ENCODE data around the gene MRPL14.

- TF ChIP-seq CREB5 (CRISPR knock-in tag; IDR thresholded peaks at IDR 0.05; ENCODE audit: low read depth) (no peak), ARNTL (CRISPR knock-in tag; IDR thresholded peaks at IDR 0.05; ENCODE audit: borderline replicate concordance, low read depth) (no peak), RARB (CRISPR knock-in tag; IDR thresholded peaks at IDR 0.05) (no peak), GLIS3 (CRISPR knock-in tag; IDR thresholded peaks at IDR 0.05) (no peak), TSHZ2 (CRISPR knock-in tag; IDR thresholded peaks at IDR 0.05) (no peak), PATZ1 (CRISPR knock-in tag; IDR thresholded peaks at IDR 0.05; ENCODE audit: borderline replicate concordance) (no peak), ZC3H10 (CRISPR knock-in tag; IDR thresholded peaks at IDR 0.05) (no peak)
Observed at GRCh38 chr6:44158770-44159228, 31.5 kb upstream of the MRPL14 start, which contains the start of gene CAPN11.
